ENCODE results near the gene SPTB.
A peak's percentile ranks its signal among the peaks of the same experiment; 100 is the strongest.

SPTB gene

DNA sequence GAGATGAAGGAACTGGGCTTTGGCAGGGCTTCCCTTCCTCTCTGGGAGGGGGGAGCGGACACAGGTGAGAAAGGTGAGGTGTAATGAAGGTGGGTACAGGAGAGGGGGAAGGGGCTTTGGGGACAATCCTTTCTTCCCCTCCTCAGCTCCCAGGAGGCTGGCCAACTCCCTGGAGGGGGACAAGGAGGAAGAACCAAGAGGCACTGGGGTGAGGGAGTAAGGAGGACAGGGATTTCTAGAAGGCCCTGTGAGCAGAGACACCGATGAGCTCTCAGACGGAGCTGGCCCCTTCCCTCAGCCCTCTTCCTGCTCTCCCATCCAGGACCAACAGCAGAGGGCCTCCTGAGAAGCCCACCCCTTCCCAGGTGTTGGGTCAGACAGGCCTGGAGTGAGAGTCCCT lies 122.1 kb downstream of the SPTB start:
- DNase-seq (no peak), ATAC-seq (ENCODE audit: insufficient read depth, low read depth) (no peak)
- H3K4me2 ChIP-seq (ENCODE audit: insufficient read depth, low read length) = no peak overlapping the region
- H3K9ac ChIP-seq (ENCODE audit: low read depth, low read length) = no peak overlapping the region
- H3K36me3 ChIP-seq (ENCODE audit: insufficient read depth, low read length) = no peaks in the 10 kb centered on the region
- no peak overlapping the region for H2AFZ ChIP-seq (ENCODE audit: low read depth, low read length)
- peaks cover 19% of the 10 kb centered on the region for H3K27me3 ChIP-seq (ENCODE audit: insufficient read depth, low read length, poor library complexity)
- H3K79me2 ChIP-seq (ENCODE audit: insufficient read depth, low read length) = no peaks in the 10 kb centered on the region
- H3K27ac ChIP-seq (ENCODE audit: low read length) = no peak overlapping the region
- no peaks in the 10 kb centered on the region for H3K9me3 ChIP-seq (ENCODE audit: insufficient read depth, low read length, severe bottlenecking)
- no peaks in the 10 kb centered on the region for H3K4me1 ChIP-seq (ENCODE audit: insufficient read depth, low read length)
- H3K4me3 ChIP-seq (ENCODE audit: low read depth in 1 of 2, low read length in 2 of 2) = no peak overlapping the region
- no peak for TF ChIP-seq EZH2 (IDR thresholded peaks at IDR 0.05; ENCODE audit: borderline replicate concordance, low read depth, low read length, severe bottlenecking)
- no peak for TF ChIP-seq CTCF (IDR thresholded peaks at IDR 0.05; ENCODE audit: borderline replicate concordance, extremely low read depth, low read length, poor library complexity, severe bottlenecking)
- H4K20me1 ChIP-seq (ENCODE audit: insufficient read depth, low read length) = 0 out of 2 replicates have a peak, but pooled peaks cover 4% of the 10 kb centered on the region

DNA sequence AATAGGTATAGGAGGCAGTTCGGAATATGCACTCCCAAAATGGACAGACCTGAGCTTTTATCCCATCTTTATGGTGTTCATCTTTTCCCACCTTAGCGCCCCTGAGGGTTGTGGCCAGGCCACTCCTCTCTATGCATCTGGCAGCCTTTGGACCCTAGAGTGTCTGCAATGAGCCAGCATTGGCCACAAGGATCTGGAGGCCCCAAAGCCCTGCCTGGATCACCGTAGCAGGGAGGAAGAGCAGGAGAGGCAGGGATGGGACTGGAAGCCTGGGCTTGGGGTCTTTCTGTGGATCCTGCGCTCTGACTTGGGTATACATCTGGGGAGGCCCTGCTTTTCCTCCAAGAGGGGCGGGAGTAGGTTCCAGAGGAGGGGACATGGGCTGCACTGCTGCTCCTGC lies 123.0 kb downstream of the SPTB start:
- Histone ChIP-seq H3K27ac (ENCODE audit: low read length) (no peak overlapping the region), H3K27me3 (ENCODE audit: insufficient read depth, low read length, poor library complexity) (peaks cover 19% of the 10 kb centered on the region), H3K36me3 (ENCODE audit: insufficient read depth, low read length) (no peaks in the 10 kb centered on the region), H3K4me3 (ENCODE audit: low read depth in 1 of 2, low read length in 2 of 2) (no peak overlapping the region), H3K4me2 (ENCODE audit: insufficient read depth, low read length) (no peak overlapping the region), H3K9ac (ENCODE audit: low read depth, low read length) (no peak overlapping the region), H3K4me1 (ENCODE audit: insufficient read depth, low read length) (no peaks in the 10 kb centered on the region), H3K79me2 (ENCODE audit: insufficient read depth, low read length) (no peaks in the 10 kb centered on the region), H4K20me1 (ENCODE audit: insufficient read depth, low read length) (0 out of 2 replicates have a peak, but pooled peaks cover 4% of the 10 kb centered on the region), H3K9me3 (ENCODE audit: insufficient read depth, low read length, severe bottlenecking) (no peaks in the 10 kb centered on the region), H2AFZ (ENCODE audit: low read depth, low read length) (no peak overlapping the region)
- DNase-seq (no peak), ATAC-seq (ENCODE audit: insufficient read depth, low read depth) (no peak)
- TF ChIP-seq CTCF (IDR thresholded peaks at IDR 0.05; ENCODE audit: borderline replicate concordance, extremely low read depth, low read length, poor library complexity, severe bottlenecking) (no peak), EZH2 (IDR thresholded peaks at IDR 0.05; ENCODE audit: borderline replicate concordance, low read depth, low read length, severe bottlenecking) (no peak)

- 0 out of 2 replicates have a peak, but pooled peaks cover 4% of the 10 kb centered on the region for H4K20me1 ChIP-seq (ENCODE audit: insufficient read depth, low read length)
- H2AFZ ChIP-seq (ENCODE audit: low read depth, low read length) = no peak overlapping the region
- H3K36me3 ChIP-seq (ENCODE audit: insufficient read depth, low read length) = no peaks in the 10 kb centered on the region
- H3K9ac ChIP-seq (ENCODE audit: low read depth, low read length) = no peak overlapping the region
- H3K9me3 ChIP-seq (ENCODE audit: insufficient read depth, low read length, severe bottlenecking) = no peaks in the 10 kb centered on the region
- H3K4me3 ChIP-seq (ENCODE audit: low read depth in 1 of 2, low read length in 2 of 2) = no peak overlapping the region
- no peaks in the 10 kb centered on the region for H3K4me1 ChIP-seq (ENCODE audit: insufficient read depth, low read length)
- DNase-seq (peak; percentile 16), ATAC-seq (ENCODE audit: insufficient read depth, low read depth) (peak; percentile 76)
- no peak overlapping the region for H3K27ac ChIP-seq (ENCODE audit: low read length)
- TF ChIP-seq CTCF (IDR thresholded peaks at IDR 0.05; ENCODE audit: borderline replicate concordance, extremely low read depth, low read length, poor library complexity, severe bottlenecking) = no peak
- TF ChIP-seq EZH2 (IDR thresholded peaks at IDR 0.05; ENCODE audit: borderline replicate concordance, low read depth, low read length, severe bottlenecking) = no peak
- H3K27me3 ChIP-seq (ENCODE audit: insufficient read depth, low read length, poor library complexity) = peaks cover 19% of the 10 kb centered on the region
- no peaks in the 10 kb centered on the region for H3K79me2 ChIP-seq (ENCODE audit: insufficient read depth, low read length)
- H3K4me2 ChIP-seq (ENCODE audit: insufficient read depth, low read length) = no peak overlapping the region
Observed at GRCh38 chr14:64755781-64756221, 123.9 kb downstream of the SPTB start.

GRCh38 chr14:64754685-64755084 lies 125.0 kb downstream of the SPTB start:
- H3K27me3 ChIP-seq (ENCODE audit: insufficient read depth, low read length, poor library complexity) = peaks cover 19% of the 10 kb centered on the region
- no peak overlapping the region for H3K4me2 ChIP-seq (ENCODE audit: insufficient read depth, low read length)
- no peak overlapping the region for H3K27ac ChIP-seq (ENCODE audit: low read length)
- no peaks in the 10 kb centered on the region for H3K36me3 ChIP-seq (ENCODE audit: insufficient read depth, low read length)
- H3K4me3 ChIP-seq (ENCODE audit: low read depth in 1 of 2, low read length in 2 of 2) = no peak overlapping the region
- no peak for DNase-seq
- H3K9me3 ChIP-seq (ENCODE audit: insufficient read depth, low read length, severe bottlenecking) = no peaks in the 10 kb centered on the region
- TF ChIP-seq CTCF (IDR thresholded peaks at IDR 0.05; ENCODE audit: borderline replicate concordance, extremely low read depth, low read length, poor library complexity, severe bottlenecking) = no peak
- TF ChIP-seq EZH2 (IDR thresholded peaks at IDR 0.05; ENCODE audit: borderline replicate concordance, low read depth, low read length, severe bottlenecking) = no peak
- no peak overlapping the region for H2AFZ ChIP-seq (ENCODE audit: low read depth, low read length)
- H4K20me1 ChIP-seq (ENCODE audit: insufficient read depth, low read length) = 0 out of 2 replicates have a peak, but pooled peaks cover 4% of the 10 kb centered on the region
- H3K9ac ChIP-seq (ENCODE audit: low read depth, low read length) = no peak overlapping the region
- no peaks in the 10 kb centered on the region for H3K4me1 ChIP-seq (ENCODE audit: insufficient read depth, low read length)
- no peaks in the 10 kb centered on the region for H3K79me2 ChIP-seq (ENCODE audit: insufficient read depth, low read length)
- no peak for ATAC-seq (ENCODE audit: insufficient read depth, low read depth)

Data from DND-41 (cell line).